Measurements from ENCODE around the gene TMEM207. TPM values are rescaled to one million over a fixed set of nuclear protein-coding genes. Genes with fewer than 3 reads are reported as not detected.

The TMEM207 gene
- total RNA-seq, 1 experiment from 2014 or later = not detected

DNA sequence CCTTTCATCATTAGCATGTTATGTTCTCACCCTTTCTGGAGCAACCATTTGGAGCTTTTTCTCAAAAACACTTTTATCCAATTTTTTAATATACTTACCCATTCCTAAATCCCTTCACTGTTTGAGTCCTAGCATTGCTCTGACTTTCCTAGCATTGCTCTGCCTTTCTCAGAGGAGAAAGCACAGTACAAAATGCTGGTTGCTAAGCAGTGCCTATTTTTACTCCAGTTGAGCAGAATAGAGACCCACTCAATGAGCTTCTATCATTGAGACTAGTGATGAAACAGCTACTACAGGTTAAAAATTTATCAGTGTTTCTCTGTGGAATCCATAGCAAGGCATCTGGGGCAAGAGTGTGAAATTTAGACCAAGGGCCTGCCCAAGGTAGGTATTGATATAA lies 42.4 kb upstream of the TMEM207 start:
- no peak overlapping the region for H3K27ac ChIP-seq (ENCODE audit: insufficient read length, low read depth, low read length)
- H4K91ac ChIP-seq (ENCODE audit: insufficient read length, low read depth, low read length) = no peak overlapping the region
- H3K23me2 ChIP-seq (ENCODE audit: insufficient read length, low read depth, low read length, poor library complexity, severe bottlenecking) = no peaks in the 10 kb centered on the region
- Mint-ChIP-seq H3K4me3 (no peak overlapping the region), H3K4me1 (peaks cover 15 to 17% of the 10 kb centered on the region in 2 experiments), H3K36me3 (ENCODE audit: insufficient read depth in 1 of 3, low read depth in 3 of 3) (no peaks in the 10 kb centered on the region; a peak in 1 of 7 replicates), H3K27me3 (ENCODE audit: low read depth) (no peaks in the 10 kb centered on the region), H3K27ac (no peak overlapping the region; a peak in 1 of 7 replicates), H3K9me3 (no peaks in the 10 kb centered on the region)
- TF ChIP-seq, protein P1, sequence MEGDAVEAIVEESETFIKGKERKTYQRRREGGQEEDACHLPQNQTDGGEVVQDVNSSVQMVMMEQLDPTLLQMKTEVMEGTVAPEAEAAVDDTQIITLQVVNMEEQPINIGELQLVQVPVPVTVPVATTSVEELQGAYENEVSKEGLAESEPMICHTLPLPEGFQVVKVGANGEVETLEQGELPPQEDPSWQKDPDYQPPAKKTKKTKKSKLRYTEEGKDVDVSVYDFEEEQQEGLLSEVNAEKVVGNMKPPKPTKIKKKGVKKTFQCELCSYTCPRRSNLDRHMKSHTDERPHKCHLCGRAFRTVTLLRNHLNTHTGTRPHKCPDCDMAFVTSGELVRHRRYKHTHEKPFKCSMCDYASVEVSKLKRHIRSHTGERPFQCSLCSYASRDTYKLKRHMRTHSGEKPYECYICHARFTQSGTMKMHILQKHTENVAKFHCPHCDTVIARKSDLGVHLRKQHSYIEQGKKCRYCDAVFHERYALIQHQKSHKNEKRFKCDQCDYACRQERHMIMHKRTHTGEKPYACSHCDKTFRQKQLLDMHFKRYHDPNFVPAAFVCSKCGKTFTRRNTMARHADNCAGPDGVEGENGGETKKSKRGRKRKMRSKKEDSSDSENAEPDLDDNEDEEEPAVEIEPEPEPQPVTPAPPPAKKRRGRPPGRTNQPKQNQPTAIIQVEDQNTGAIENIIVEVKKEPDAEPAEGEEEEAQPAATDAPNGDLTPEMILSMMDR (conservative IDR thresholded peaks at IDR 0.05) = no peak
- H3K79me2 ChIP-seq (ENCODE audit: insufficient read depth, low read length) = no peaks in the 10 kb centered on the region
- no peak overlapping the region for H3K4me2 ChIP-seq (ENCODE audit: insufficient read depth, insufficient read length, low read length)
- H2BK5ac ChIP-seq (ENCODE audit: insufficient read length, low read length) = no peak overlapping the region
- H2BK120ac ChIP-seq (ENCODE audit: low read depth, low read length, poor library complexity, severe bottlenecking) = no peak overlapping the region
- H3K9me3 ChIP-seq (ENCODE audit: control insufficient read depth, low read depth, low read length) = no peaks in the 10 kb centered on the region
- H3K14ac ChIP-seq (ENCODE audit: insufficient read depth, low read length) = no peak overlapping the region
- H2BK12ac ChIP-seq (ENCODE audit: insufficient read length, low read depth, low read length) = no peak overlapping the region
- no peak overlapping the region for H3K23ac ChIP-seq (ENCODE audit: insufficient read length, low read depth, low read length)
- no peak for DNase-seq
- no peak overlapping the region for H2AK5ac ChIP-seq (ENCODE audit: insufficient read length, low read length)
- H3K9ac ChIP-seq (ENCODE audit: extremely low read depth, insufficient read length, low read length) = no peak overlapping the region
- H3K79me1 ChIP-seq (ENCODE audit: insufficient read depth, low read depth, low read length, poor library complexity, severe bottlenecking) = no peaks in the 10 kb centered on the region
- no peak overlapping the region for H3T11ph ChIP-seq (ENCODE audit: low read length)
- peaks cover 3% of the 10 kb centered on the region; the same call in 1 of the 2 replicates for H3K4me1 ChIP-seq (ENCODE audit: insufficient read depth, low read length)
- no peak overlapping the region for H3K4ac ChIP-seq (ENCODE audit: low read depth, low read length)
- no peak overlapping the region for H4K8ac ChIP-seq (replicated peaks; ENCODE audit: insufficient read length, low read depth, low read length)
- H2BK15ac ChIP-seq (ENCODE audit: low read depth, low read length) = no peak overlapping the region
- H3K56ac ChIP-seq (ENCODE audit: insufficient read length, low read depth, low read length) = no peak overlapping the region
- no peaks in the 10 kb centered on the region for H4K20me1 ChIP-seq (ENCODE audit: control insufficient read depth, insufficient read depth, insufficient read length)
- no peak overlapping the region for H2AFZ ChIP-seq (ENCODE audit: low read length)
- no peak overlapping the region for H4K5ac ChIP-seq (ENCODE audit: insufficient read length, low read depth, low read length)
- H2BK20ac ChIP-seq (ENCODE audit: low read depth, low read length, poor library complexity, severe bottlenecking) = no peak overlapping the region
- no peaks in the 10 kb centered on the region for H3K27me3 ChIP-seq (ENCODE audit: insufficient read depth, low read length)
- no peak overlapping the region for H3K18ac ChIP-seq (ENCODE audit: insufficient read length, low read depth, low read length)
